Type B pancreatic cell (in vitro differentiated cells): ENCODE measurements around the gene PHACTR1. TPM values are rescaled to one million over a fixed set of nuclear protein-coding genes. Genes with fewer than 3 reads are reported as not detected.
"Not testable (repeated sequence)": the region's sequence is repeated elsewhere in the genome, so short reads cannot be mapped to it uniquely, and the experiment has no call there.

Experiments used
- DNase-seq: peaks from one replicate; pipeline ENCODE4 v3.0.0; 2021; ENCODE audit warnings: mixed read lengths; ENCODE audit not compliant: unreplicated experiment; ENCODE audit errors: extremely low spot score
- H3K27ac Mint-ChIP-seq: 2 replicates; pipeline ENCODE4 v1.8.0; 2021; ENCODE audit warnings: mild to moderate bottlenecking, mixed read lengths
- H3K27me3 Mint-ChIP-seq: 2 replicates; pipeline ENCODE4 v1.8.0; 2021; ENCODE audit warnings: mixed read lengths
- H3K36me3 Mint-ChIP-seq: 2 replicates; pipeline ENCODE4 v1.8.0; 2021; ENCODE audit warnings: mixed read lengths
- H3K4me1 Mint-ChIP-seq: one replicate; pipeline ENCODE4 v1.8.0; 2021; ENCODE audit warnings: mixed read lengths; ENCODE audit not compliant: unreplicated experiment
- H3K4me3 Mint-ChIP-seq: 2 replicates; pipeline ENCODE4 v1.8.0; 2021; ENCODE audit warnings: mild to moderate bottlenecking, mixed read lengths
- H3K9me3 Mint-ChIP-seq: 2 replicates; pipeline ENCODE4 v1.8.0; 2021; ENCODE audit warnings: mixed read lengths
- CTCF ChIP-seq: fragments of 200-600 bp; sonication (generic); conservative IDR thresholded peaks from 2 replicates; pipeline ENCODE4 v1.5.0; 2021; ENCODE audit warnings: antibody characterized with exemption, mild to moderate bottlenecking
- total RNA-seq: library from RNA; stranded (reverse); gene quantifications from 2 replicates; pipeline ENCODE4 v1.2.1, GENCODE V29; 2021; ENCODE audit warnings: low replicate concordance

PHACTR1 gene
- total RNA-seq, 1 donor from 2014 or later: 12.3 TPM

GRCh38 chr6:13147782-13148181 is 431.2 kb downstream of the PHACTR1 start:
- Mint-ChIP-seq H3K9me3 (no peaks in the 10 kb centered on the region), H3K27ac (no peak overlapping the region), H3K36me3 (no peaks in the 10 kb centered on the region), H3K27me3 (no peaks in the 10 kb centered on the region), H3K4me1 (peaks cover 7% of the 10 kb centered on the region), H3K4me3 (no peak overlapping the region)
- no peak for DNase-seq
- peak; percentile 39 for TF ChIP-seq CTCF

- no peak for DNase-seq
- Mint-ChIP-seq H3K36me3 (no peaks in the 10 kb centered on the region), H3K9me3 (no peaks in the 10 kb centered on the region), H3K27ac (no peak overlapping the region), H3K4me1 (peaks cover 3% of the 10 kb centered on the region), H3K27me3 (no peaks in the 10 kb centered on the region), H3K4me3 (no peak overlapping the region)
- no peak for TF ChIP-seq CTCF
These were observed 436.2 kb downstream of the PHACTR1 start for GRCh38 chr6:13152764-13153163.

- DNase-seq: no peak
- no peak for TF ChIP-seq CTCF
- peaks cover 3% of the 10 kb centered on the region for H3K4me1 Mint-ChIP-seq
- no peaks in the 10 kb centered on the region for H3K9me3 Mint-ChIP-seq
- no peak overlapping the region for H3K4me3 Mint-ChIP-seq
- H3K27me3 Mint-ChIP-seq: no peaks in the 10 kb centered on the region
- no peak overlapping the region for H3K27ac Mint-ChIP-seq
- no peaks in the 10 kb centered on the region for H3K36me3 Mint-ChIP-seq
These were observed 439.8 kb downstream of the PHACTR1 start for GRCh38 chr6:13156381-13156780.

GRCh38 chr6:13157293-13157692 is 440.7 kb downstream of the PHACTR1 start:
- DNase-seq: no peak
- H3K27ac Mint-ChIP-seq: no peak overlapping the region
- H3K4me3 Mint-ChIP-seq: no peak overlapping the region
- no peak for TF ChIP-seq CTCF
- peaks cover 3% of the 10 kb centered on the region for H3K4me1 Mint-ChIP-seq
- H3K36me3 Mint-ChIP-seq: no peaks in the 10 kb centered on the region
- H3K27me3 Mint-ChIP-seq: no peaks in the 10 kb centered on the region
- H3K9me3 Mint-ChIP-seq: no peaks in the 10 kb centered on the region

GRCh38 chr6:13159300-13159699 is 442.7 kb downstream of the PHACTR1 start:
- Mint-ChIP-seq H3K27me3 (no peaks in the 10 kb centered on the region), H3K27ac (no peak overlapping the region), H3K36me3 (no peaks in the 10 kb centered on the region), H3K9me3 (no peaks in the 10 kb centered on the region), H3K4me1 (peaks cover 3% of the 10 kb centered on the region), H3K4me3 (no peak overlapping the region)
- no peak for TF ChIP-seq CTCF
- no peak for DNase-seq

- H3K4me1 Mint-ChIP-seq, DNase-seq, H3K36me3 Mint-ChIP-seq, H3K9me3 Mint-ChIP-seq, H3K27ac Mint-ChIP-seq, H3K27me3 Mint-ChIP-seq, H3K4me3 Mint-ChIP-seq: not testable (repeated sequence)
These were observed 443.3 kb downstream of the PHACTR1 start for GRCh38 chr6:13159822-13160221.
